Mucosa of rectum (tissue), 2 donors: ENCODE measurements around the gene FCRL2.

Source experiments
- H3K27ac ChIP-seq, 2 donors: one replicate each; pipeline ENCODE4 v1.7.0; 2013; ENCODE audit warnings: inconsistent platforms in 2 of 2, low read depth in 2 of 2, low read length in 2 of 2
- H3K27me3 ChIP-seq, 2 donors: one replicate each; pipeline ENCODE4 v1.7.0; 2013; ENCODE audit warnings: low read length in 2 of 2; ENCODE audit not compliant: control insufficient read depth in 2 of 2, insufficient read depth in 2 of 2
- H3K36me3 ChIP-seq, 2 donors: one replicate each; pipeline ENCODE4 v1.7.0; 2013; ENCODE audit warnings: low read length in 2 of 2; ENCODE audit not compliant: control insufficient read depth in 2 of 2, insufficient read depth in 2 of 2
- H3K4me1 ChIP-seq, 2 donors: one replicate each; pipeline ENCODE4 v1.7.0; 2013; ENCODE audit warnings: low read length in 2 of 2, mild to moderate bottlenecking in 1 of 2; ENCODE audit not compliant: control insufficient read depth in 2 of 2, insufficient read depth in 2 of 2
- H3K4me3 ChIP-seq, 2 donors: one replicate each; pipeline ENCODE4 v1.7.0; 2013; ENCODE audit warnings: low read length in 2 of 2
- H3K9ac ChIP-seq, 2 donors: one replicate each; pipeline ENCODE4 v1.7.0; 2013; ENCODE audit warnings: low read length in 2 of 2, low read depth in 1 of 2, mild to moderate bottlenecking in 1 of 2
- H3K9me3 ChIP-seq, 2 donors: one replicate each; pipeline ENCODE4 v1.7.0; 2013; ENCODE audit warnings: low read length in 2 of 2; ENCODE audit not compliant: control insufficient read depth in 2 of 2
- donor health status: healthy.
- donor health status: Normal muscosa, but diverticular disease.

The FCRL2 gene

GRCh38 chr1:157784801-157785200 is 7.9 kb upstream of the FCRL2 start:
- H3K4me1 ChIP-seq, result peaks cover 0 to 3% of the 10 kb centered on the region in 2 donors
- no peak overlapping the region for H3K4me3 ChIP-seq
- no peaks in the 10 kb centered on the region for H3K27me3 ChIP-seq
- no peaks in the 10 kb centered on the region for H3K9me3 ChIP-seq
- H3K27ac ChIP-seq, result no peak overlapping the region
- H3K9ac ChIP-seq, result no peak overlapping the region
- no peaks in the 10 kb centered on the region for H3K36me3 ChIP-seq

GRCh38 chr1:157782931-157783330 is 6.0 kb upstream of the FCRL2 start:
- H3K27ac ChIP-seq, result no peak overlapping the region
- no peaks in the 10 kb centered on the region for H3K27me3 ChIP-seq
- no peaks in the 10 kb centered on the region for H3K36me3 ChIP-seq
- H3K9ac ChIP-seq, result no peak overlapping the region
- H3K4me1 ChIP-seq, result peaks cover 0 to 3% of the 10 kb centered on the region in 2 donors
- no peak overlapping the region for H3K4me3 ChIP-seq
- H3K9me3 ChIP-seq, result no peaks in the 10 kb centered on the region

GRCh38 chr1:157781048-157781447 is 4.1 kb upstream of the FCRL2 start:
- Histone ChIP-seq H3K9ac (no peak overlapping the region), H3K4me1 (peaks cover 0 to 3% of the 10 kb centered on the region in 2 donors), H3K36me3 (no peaks in the 10 kb centered on the region), H3K27me3 (no peaks in the 10 kb centered on the region), H3K4me3 (no peak overlapping the region), H3K9me3 (no peaks in the 10 kb centered on the region), H3K27ac (peak overlapping the region in 1 of 2 donors; percentile 10)

GRCh38 chr1:157775101-157775870 is 1.6 kb downstream of the FCRL2 start:
- H3K9ac ChIP-seq, result no peak overlapping the region
- peaks cover 10 to 12% of the 10 kb centered on the region in 2 donors for H3K4me1 ChIP-seq
- no peaks in the 10 kb centered on the region for H3K9me3 ChIP-seq
- H3K27ac ChIP-seq, result peak overlapping the region; percentile 29 to 37
- no peaks in the 10 kb centered on the region for H3K27me3 ChIP-seq
- peak overlapping the region in 1 of 2 donors; percentile 23 for H3K4me3 ChIP-seq
- no peaks in the 10 kb centered on the region for H3K36me3 ChIP-seq

- no peaks in the 10 kb centered on the region for H3K36me3 ChIP-seq
- H3K9me3 ChIP-seq, result no peaks in the 10 kb centered on the region
- peaks cover 10 to 12% of the 10 kb centered on the region in 2 donors for H3K4me1 ChIP-seq
- H3K27ac ChIP-seq, result peak overlapping the region; percentile 29 to 33
- H3K4me3 ChIP-seq, result peak overlapping the region in 1 of 2 donors; percentile 17
- no peak overlapping the region for H3K9ac ChIP-seq
- H3K27me3 ChIP-seq, result no peaks in the 10 kb centered on the region
Observed at GRCh38 chr1:157774412-157774811, 2.5 kb downstream of the FCRL2 start.

- no peaks in the 10 kb centered on the region for H3K9me3 ChIP-seq
- H3K4me1 ChIP-seq, result peaks cover 10 to 12% of the 10 kb centered on the region in 2 donors
- H3K27ac ChIP-seq, result peak overlapping the region; percentile 29 to 33
- H3K36me3 ChIP-seq, result no peaks in the 10 kb centered on the region
- H3K9ac ChIP-seq, result no peak overlapping the region
- H3K4me3 ChIP-seq, result peak overlapping the region; percentile 6 to 17
- no peaks in the 10 kb centered on the region for H3K27me3 ChIP-seq
Observed at GRCh38 chr1:157773493-157774350, 3.2 kb downstream of the FCRL2 start.

- H3K9ac ChIP-seq, result no peak overlapping the region
Observed at GRCh38 chr1:157771661-157772425, 5.1 kb downstream of the FCRL2 start.

GRCh38 chr1:157770442-157771043 is 6.4 kb downstream of the FCRL2 start:
- Histone ChIP-seq H3K27me3 (no peaks in the 10 kb centered on the region), H3K27ac (no peak overlapping the region), H3K9ac (no peak overlapping the region), H3K4me1 (peaks cover 10 to 12% of the 10 kb centered on the region in 2 donors), H3K36me3 (no peaks in the 10 kb centered on the region), H3K4me3 (no peak overlapping the region), H3K9me3 (no peaks in the 10 kb centered on the region)

More at GRCh38 chr1:157771661-157772425, 5.1 kb downstream of the FCRL2 start:
- Histone ChIP-seq H3K9me3 (no peaks in the 10 kb centered on the region), H3K27ac (no peak overlapping the region), H3K4me3 (no peak overlapping the region), H3K4me1 (peaks cover 10 to 12% of the 10 kb centered on the region in 2 donors), H3K27me3 (no peaks in the 10 kb centered on the region), H3K36me3 (no peaks in the 10 kb centered on the region)

GRCh38 chr1:157766792-157767191 is 10.1 kb downstream of the FCRL2 start:
- no peak overlapping the region for H3K4me3 ChIP-seq
- no peaks in the 10 kb centered on the region for H3K9me3 ChIP-seq
- H3K9ac ChIP-seq, result no peak overlapping the region
- no peaks in the 10 kb centered on the region for H3K27me3 ChIP-seq
- no peaks in the 10 kb centered on the region for H3K4me1 ChIP-seq
- no peak overlapping the region for H3K27ac ChIP-seq
- H3K36me3 ChIP-seq, result no peaks in the 10 kb centered on the region
